Cardiac muscle cell (in vitro differentiated cells and primary cell): ENCODE measurements around the gene MCOLN1. TPM values are rescaled to one million over a fixed set of nuclear protein-coding genes. Genes with fewer than 3 reads are reported as not detected.

Experiments used
- DNase-seq, 2 donors: peaks; one replicate each; pipeline versions ENCODE4 v3.0.0 to v3.0.0-alpha.2; 2010 to 2017; ENCODE audit warnings: low read depth in 1 of 2, low spot score in 1 of 2
- H3K27ac ChIP-seq: fragments of 200-600 bp; sonication (generic); 2 replicates; pipeline ENCODE4 v1.5.1; 2016
- H3K27me3 ChIP-seq: fragments of 200-600 bp; sonication (generic); 2 replicates; pipeline ENCODE4 v1.6.0; 2016; ENCODE audit warnings: control low read depth
- H3K36me3 ChIP-seq: fragments of 200-600 bp; sonication (generic); 2 replicates; pipeline ENCODE4 v1.5.1; 2016; ENCODE audit warnings: control low read depth
- H3K4me1 ChIP-seq: fragments of 200-600 bp; sonication (generic); 2 replicates; pipeline ENCODE4 v1.8.1; 2017; ENCODE audit warnings: low read depth, mild to moderate bottlenecking, mixed run types
- H3K4me3 ChIP-seq: fragments of 200-600 bp; sonication (generic); 2 replicates; pipeline ENCODE4 v1.5.1; 2016; ENCODE audit warnings: mild to moderate bottlenecking
- H3K9me3 ChIP-seq: fragments of 200-600 bp; sonication (generic); 2 replicates; pipeline ENCODE4 v1.5.1; 2017; ENCODE audit warnings: low read depth, mild to moderate bottlenecking, control low read depth
- polyA plus RNA-seq: library from polyadenylated mRNA; unstranded; fragments of >200 nt; fragmentation: Nextera tagmentation; extraction: Ambion mirVana; gene quantifications from 2 replicates; pipeline ENCODE4 v1.2.1, GENCODE V29; 2016
- total RNA-seq: library from RNA; depleted of rRNA; stranded (reverse); fragments of >200 nt; gene quantifications from 2 replicates; pipeline ENCODE4 v1.2.3, GENCODE V29; 2016
- TF ChIP-seq, protein P1 (sequence below): IDR thresholded peaks from 2 replicates; pipeline ENCODE4 v1.5.1; 2012; ENCODE audit warnings: low read depth, mild to moderate bottlenecking, low read length

MCOLN1 gene
- total and polyA plus RNA-seq, 2 experiments from 2014 or later = 5.8 to 24.7 TPM

- Histone ChIP-seq H3K27ac (no peak overlapping the region), H3K4me1 (no peaks in the 10 kb centered on the region), H3K4me3 (no peak overlapping the region), H3K36me3 (no peaks in the 10 kb centered on the region), H3K9me3 (no peaks in the 10 kb centered on the region), H3K27me3 (no peaks in the 10 kb centered on the region)
- DNase-seq = no peak
- TF ChIP-seq, protein P1, sequence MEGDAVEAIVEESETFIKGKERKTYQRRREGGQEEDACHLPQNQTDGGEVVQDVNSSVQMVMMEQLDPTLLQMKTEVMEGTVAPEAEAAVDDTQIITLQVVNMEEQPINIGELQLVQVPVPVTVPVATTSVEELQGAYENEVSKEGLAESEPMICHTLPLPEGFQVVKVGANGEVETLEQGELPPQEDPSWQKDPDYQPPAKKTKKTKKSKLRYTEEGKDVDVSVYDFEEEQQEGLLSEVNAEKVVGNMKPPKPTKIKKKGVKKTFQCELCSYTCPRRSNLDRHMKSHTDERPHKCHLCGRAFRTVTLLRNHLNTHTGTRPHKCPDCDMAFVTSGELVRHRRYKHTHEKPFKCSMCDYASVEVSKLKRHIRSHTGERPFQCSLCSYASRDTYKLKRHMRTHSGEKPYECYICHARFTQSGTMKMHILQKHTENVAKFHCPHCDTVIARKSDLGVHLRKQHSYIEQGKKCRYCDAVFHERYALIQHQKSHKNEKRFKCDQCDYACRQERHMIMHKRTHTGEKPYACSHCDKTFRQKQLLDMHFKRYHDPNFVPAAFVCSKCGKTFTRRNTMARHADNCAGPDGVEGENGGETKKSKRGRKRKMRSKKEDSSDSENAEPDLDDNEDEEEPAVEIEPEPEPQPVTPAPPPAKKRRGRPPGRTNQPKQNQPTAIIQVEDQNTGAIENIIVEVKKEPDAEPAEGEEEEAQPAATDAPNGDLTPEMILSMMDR = no peak
These were observed 34.4 kb downstream of the MCOLN1 start for GRCh38 chr19:7556696-7557315.

- no peak for DNase-seq
- Histone ChIP-seq H3K4me3 (no peak overlapping the region), H3K9me3 (no peaks in the 10 kb centered on the region), H3K36me3 (no peaks in the 10 kb centered on the region), H3K27me3 (no peaks in the 10 kb centered on the region), H3K27ac (no peak overlapping the region), H3K4me1 (no peaks in the 10 kb centered on the region)
- TF ChIP-seq, protein P1 = no peak
These were observed 36.2 kb downstream of the MCOLN1 start for GRCh38 chr19:7558667-7559066.

- Histone ChIP-seq H3K4me3 (no peak overlapping the region), H3K27ac (no peak overlapping the region), H3K9me3 (no peaks in the 10 kb centered on the region), H3K36me3 (no peaks in the 10 kb centered on the region), H3K4me1 (no peaks in the 10 kb centered on the region), H3K27me3 (no peaks in the 10 kb centered on the region)
- no peak for DNase-seq
- TF ChIP-seq, protein P1 = no peak
These were observed 36.7 kb downstream of the MCOLN1 start for GRCh38 chr19:7559102-7559501.

- no peaks in the 10 kb centered on the region for H3K27me3 ChIP-seq
- no peaks in the 10 kb centered on the region for H3K9me3 ChIP-seq
- no peak overlapping the region for H3K4me3 ChIP-seq
- H3K4me1 ChIP-seq = no peaks in the 10 kb centered on the region
- H3K27ac ChIP-seq = no peak overlapping the region
- H3K36me3 ChIP-seq = no peaks in the 10 kb centered on the region
- DNase-seq = no peak
- TF ChIP-seq, protein P1 = no peak
These were observed 37.8 kb downstream of the MCOLN1 start for GRCh38 chr19:7560255-7560654.

DNA sequence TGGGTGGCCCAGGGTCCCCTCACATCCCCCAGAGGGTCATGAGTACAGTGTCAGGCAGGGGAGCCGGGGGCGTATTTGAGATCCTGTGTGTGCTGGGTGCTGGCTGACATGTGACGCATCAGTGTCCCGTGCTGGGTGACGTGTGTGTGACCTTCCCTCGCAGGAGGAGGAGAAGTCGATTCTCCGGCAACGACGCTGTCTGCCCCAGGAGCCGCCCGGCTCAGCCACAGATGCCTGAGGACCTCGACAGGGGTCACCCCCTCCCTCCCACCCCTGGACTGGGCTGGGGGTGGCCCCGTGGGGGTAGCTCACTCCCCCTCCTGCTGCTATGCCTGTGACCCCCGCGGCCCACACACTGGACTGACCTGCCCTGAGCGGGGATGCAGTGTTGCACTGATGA, 38.9 kb downstream of the MCOLN1 start:
- no peak for DNase-seq

More for the DNA sequence above, 38.9 kb downstream of the MCOLN1 start:
- H3K4me3 ChIP-seq = no peak overlapping the region
- no peaks in the 10 kb centered on the region for H3K27me3 ChIP-seq
- no peak overlapping the region for H3K27ac ChIP-seq
- H3K36me3 ChIP-seq = no peaks in the 10 kb centered on the region
- no peaks in the 10 kb centered on the region for H3K9me3 ChIP-seq
- TF ChIP-seq, protein P1 = no peak
- H3K4me1 ChIP-seq = no peaks in the 10 kb centered on the region
